HG03565 (cell line): ENCODE results near the gene RRAGC.

Experiments used
- ATAC-seq: cut with Tn5 transposase; IDR thresholded peaks from one replicate; pipeline ENCODE4 v1.9.1; 2021; ENCODE audit warnings: mild to moderate bottlenecking, moderate library complexity; ENCODE audit not compliant: unreplicated experiment

Gene RRAGC

DNA sequence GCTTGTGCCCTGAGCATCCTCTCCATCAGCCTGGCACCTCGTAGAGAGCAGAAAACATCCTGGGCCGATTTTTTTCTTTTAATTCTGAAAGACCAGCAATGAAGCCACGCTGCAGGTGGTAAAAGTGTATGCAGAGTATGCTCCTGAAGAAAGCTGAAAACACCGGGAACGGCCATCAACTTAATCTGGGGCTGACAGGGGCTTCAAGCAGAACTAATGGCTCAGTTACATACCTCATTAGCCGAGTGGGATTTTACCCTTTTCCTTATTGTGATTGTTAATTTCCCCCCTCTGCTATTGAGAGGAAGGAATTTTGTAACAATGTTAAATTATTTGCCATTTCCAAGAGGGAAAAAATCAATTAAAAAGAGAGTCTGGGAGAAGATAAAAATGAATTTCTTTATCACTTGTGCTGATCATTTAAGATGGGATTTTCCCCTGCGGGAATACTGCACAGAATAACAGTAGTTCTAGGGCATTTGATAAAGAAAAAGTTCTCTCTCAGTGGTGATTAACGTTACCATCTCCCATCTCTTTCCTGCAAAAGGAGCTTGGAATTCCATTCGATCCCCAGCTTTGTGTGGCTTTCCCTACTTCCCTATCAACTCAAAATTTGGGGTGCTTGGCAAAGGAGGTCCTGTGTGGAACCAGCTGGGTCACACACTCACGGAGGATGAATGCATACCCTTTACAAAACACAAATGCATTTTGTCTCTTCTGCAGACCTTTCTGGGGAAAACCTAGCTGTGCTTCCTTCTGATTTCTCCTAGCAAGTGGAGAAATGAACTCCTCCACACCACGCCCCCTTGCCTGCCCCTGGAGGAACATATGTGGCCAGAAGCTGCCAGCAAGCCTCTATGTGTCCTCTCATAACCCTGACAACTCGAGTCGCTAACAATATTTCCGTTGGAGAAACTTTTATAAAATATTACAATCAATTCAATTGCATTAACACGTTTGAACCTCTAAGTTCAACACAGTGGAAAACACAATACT is 70.9 kb downstream of the RRAGC start:
- ATAC-seq: no peak
